ENCODE data around the gene GABRR3. TPM values are rescaled to one million over a fixed set of nuclear protein-coding genes. Genes with fewer than 3 reads are reported as not detected.

GABRR3 gene
- total RNA-seq, 6 experiments from 2014 or later: not detected

- Mint-ChIP-seq H3K27me3 (ENCODE audit: insufficient read depth) (peaks cover 7% of the 10 kb centered on the region), H3K9me3 (no peaks in the 10 kb centered on the region), H3K4me1 (ENCODE audit: low read depth) (no peaks in the 10 kb centered on the region), H3K27ac (no peak overlapping the region), H3K36me3 (ENCODE audit: low read depth) (no peaks in the 10 kb centered on the region), H3K4me3 (no peak overlapping the region)
- DNase-seq: no peak
- TF ChIP-seq, protein P1, sequence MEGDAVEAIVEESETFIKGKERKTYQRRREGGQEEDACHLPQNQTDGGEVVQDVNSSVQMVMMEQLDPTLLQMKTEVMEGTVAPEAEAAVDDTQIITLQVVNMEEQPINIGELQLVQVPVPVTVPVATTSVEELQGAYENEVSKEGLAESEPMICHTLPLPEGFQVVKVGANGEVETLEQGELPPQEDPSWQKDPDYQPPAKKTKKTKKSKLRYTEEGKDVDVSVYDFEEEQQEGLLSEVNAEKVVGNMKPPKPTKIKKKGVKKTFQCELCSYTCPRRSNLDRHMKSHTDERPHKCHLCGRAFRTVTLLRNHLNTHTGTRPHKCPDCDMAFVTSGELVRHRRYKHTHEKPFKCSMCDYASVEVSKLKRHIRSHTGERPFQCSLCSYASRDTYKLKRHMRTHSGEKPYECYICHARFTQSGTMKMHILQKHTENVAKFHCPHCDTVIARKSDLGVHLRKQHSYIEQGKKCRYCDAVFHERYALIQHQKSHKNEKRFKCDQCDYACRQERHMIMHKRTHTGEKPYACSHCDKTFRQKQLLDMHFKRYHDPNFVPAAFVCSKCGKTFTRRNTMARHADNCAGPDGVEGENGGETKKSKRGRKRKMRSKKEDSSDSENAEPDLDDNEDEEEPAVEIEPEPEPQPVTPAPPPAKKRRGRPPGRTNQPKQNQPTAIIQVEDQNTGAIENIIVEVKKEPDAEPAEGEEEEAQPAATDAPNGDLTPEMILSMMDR (IDR thresholded peaks at IDR 0.05): no peak
Observed at GRCh38 chr3:98032904-98033303, 2.2 kb downstream of the GABRR3 start.

DNA sequence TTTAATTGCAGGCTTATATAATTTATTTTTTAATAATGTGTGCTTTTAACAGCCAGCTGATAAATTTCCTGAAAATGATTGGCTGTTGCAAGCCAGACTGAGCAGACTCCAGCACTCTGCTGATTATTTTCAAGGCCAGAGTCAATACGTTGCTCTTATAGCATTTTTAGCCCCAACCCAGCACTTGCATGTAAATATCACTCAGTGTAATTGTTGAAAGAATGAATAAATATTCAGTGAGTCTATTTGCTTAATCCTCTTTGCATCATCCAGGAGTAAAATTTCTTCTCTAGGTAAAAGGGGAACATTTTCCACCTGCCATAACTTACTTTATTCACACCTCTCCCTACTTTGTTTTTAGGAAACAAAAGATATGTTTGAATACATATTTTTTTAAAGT, 2.9 kb downstream of the GABRR3 start:
- H3K36me3 Mint-ChIP-seq (ENCODE audit: low read depth): no peaks in the 10 kb centered on the region
- H3K27me3 Mint-ChIP-seq (ENCODE audit: insufficient read depth): peaks cover 6% of the 10 kb centered on the region
- no peaks in the 10 kb centered on the region for H3K9me3 Mint-ChIP-seq
- TF ChIP-seq, protein P1 (IDR thresholded peaks at IDR 0.05): no peak
- no peak for DNase-seq
- H3K4me3 Mint-ChIP-seq: no peak overlapping the region
- no peaks in the 10 kb centered on the region for H3K4me1 Mint-ChIP-seq (ENCODE audit: low read depth)
- no peak overlapping the region for H3K27ac Mint-ChIP-seq

DNA sequence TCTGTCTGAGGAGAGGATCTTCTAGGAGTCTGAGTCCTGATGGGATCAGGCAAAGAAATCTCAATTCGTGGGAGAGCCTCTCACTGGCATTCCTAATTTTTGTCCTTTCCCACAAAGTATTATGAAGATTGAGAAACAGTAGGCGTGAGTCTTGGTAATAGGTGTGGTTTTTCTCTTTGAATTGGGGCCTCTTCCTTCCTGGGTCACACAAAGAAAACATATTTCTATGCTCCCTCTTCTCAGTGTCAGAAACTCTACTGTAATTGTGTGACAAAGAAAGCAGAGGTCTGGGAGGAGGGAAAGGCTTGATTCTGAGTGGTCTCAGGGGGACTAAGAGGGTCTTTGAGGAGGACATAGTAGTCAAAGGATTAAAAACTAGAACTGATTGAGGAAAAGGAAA, 6.0 kb downstream of the GABRR3 start:
- no peak for DNase-seq
- Mint-ChIP-seq H3K27ac (no peak overlapping the region), H3K27me3 (ENCODE audit: insufficient read depth) (peaks cover 12% of the 10 kb centered on the region), H3K36me3 (ENCODE audit: low read depth) (no peaks in the 10 kb centered on the region), H3K9me3 (no peaks in the 10 kb centered on the region), H3K4me1 (ENCODE audit: low read depth) (no peaks in the 10 kb centered on the region), H3K4me3 (no peak overlapping the region)
- TF ChIP-seq, protein P1 (IDR thresholded peaks at IDR 0.05): no peak

DNA sequence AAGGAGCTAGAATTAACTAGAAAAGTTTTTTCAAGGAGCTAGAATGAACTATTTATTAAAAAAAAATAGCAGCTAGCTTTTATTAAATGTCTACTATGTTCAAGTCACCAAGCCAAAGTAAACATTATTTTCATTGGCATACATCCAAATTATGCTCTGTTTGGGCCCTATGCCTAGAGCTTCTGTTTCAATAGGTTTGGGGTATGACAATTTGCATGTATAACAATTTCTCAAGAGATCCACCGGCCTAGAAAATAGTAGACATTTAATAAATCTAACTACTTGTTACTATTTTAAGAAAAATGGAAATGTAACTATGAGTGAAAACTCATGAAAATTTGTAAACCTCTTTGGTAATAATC, 8.0 kb downstream of the GABRR3 start:
- no peaks in the 10 kb centered on the region for H3K36me3 Mint-ChIP-seq (ENCODE audit: low read depth)
- H3K4me3 Mint-ChIP-seq: no peak overlapping the region
- peaks cover 9% of the 10 kb centered on the region; the same call in 1 of the 2 replicates for H3K4me1 Mint-ChIP-seq (ENCODE audit: low read depth)
- H3K9me3 Mint-ChIP-seq: no peaks in the 10 kb centered on the region
- peaks cover 8% of the 10 kb centered on the region for H3K27me3 Mint-ChIP-seq (ENCODE audit: insufficient read depth)
- TF ChIP-seq, protein P1 (IDR thresholded peaks at IDR 0.05): no peak
- no peak overlapping the region for H3K27ac Mint-ChIP-seq
- no peak for DNase-seq

DNA sequence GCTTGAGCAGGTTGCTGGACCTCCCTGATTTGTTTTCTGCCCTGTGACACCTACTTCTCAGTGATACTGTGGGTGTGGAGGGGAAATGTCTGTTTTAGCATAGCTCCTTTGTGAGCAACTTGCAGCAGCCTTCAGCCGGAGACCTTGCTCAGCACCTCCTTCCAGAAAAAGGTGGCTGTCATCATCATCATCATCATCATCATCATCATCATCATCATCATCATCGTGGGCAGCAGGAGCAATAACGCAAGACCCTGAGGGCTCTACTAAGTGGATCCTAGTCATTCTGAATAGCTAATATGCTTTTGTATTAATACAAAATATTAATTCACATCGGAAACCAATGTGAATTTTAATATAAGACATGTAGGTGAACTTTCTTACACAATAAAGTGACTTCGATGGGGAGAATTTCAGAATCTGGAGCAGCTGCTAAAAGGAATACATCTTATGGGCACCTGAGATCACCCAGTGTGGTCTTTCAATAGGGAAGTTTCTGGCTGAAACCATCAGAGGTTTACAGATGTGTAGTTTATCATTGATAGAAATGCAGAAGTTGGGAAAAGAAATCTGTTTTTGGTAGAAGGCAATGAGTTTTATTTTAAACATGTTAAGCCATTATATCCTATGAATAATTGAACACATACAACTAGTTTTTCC, 8.6 kb downstream of the GABRR3 start:
- no peak for DNase-seq
- Mint-ChIP-seq H3K4me1 (ENCODE audit: low read depth) (peaks cover 12% of the 10 kb centered on the region; the same call in 1 of the 2 replicates), H3K4me3 (no peak overlapping the region), H3K27ac (no peak overlapping the region), H3K36me3 (ENCODE audit: low read depth) (no peaks in the 10 kb centered on the region), H3K27me3 (ENCODE audit: insufficient read depth) (peaks cover 8% of the 10 kb centered on the region), H3K9me3 (no peaks in the 10 kb centered on the region)
- TF ChIP-seq, protein P1 (IDR thresholded peaks at IDR 0.05): no peak

Data from HFFc6 (cell line).